ENCODE data around the gene RAB34. TPM values are rescaled to one million over a fixed set of nuclear protein-coding genes. Genes with fewer than 3 reads are reported as not detected.

The RAB34 gene
- total and polyA plus RNA-seq, 9 of the 15 experiments (the other 6 are each of a cell fraction or from before 2014, with no cell fraction given) = 0.07 to 3.8 (median 0.46) TPM; not detected in 1

DNA sequence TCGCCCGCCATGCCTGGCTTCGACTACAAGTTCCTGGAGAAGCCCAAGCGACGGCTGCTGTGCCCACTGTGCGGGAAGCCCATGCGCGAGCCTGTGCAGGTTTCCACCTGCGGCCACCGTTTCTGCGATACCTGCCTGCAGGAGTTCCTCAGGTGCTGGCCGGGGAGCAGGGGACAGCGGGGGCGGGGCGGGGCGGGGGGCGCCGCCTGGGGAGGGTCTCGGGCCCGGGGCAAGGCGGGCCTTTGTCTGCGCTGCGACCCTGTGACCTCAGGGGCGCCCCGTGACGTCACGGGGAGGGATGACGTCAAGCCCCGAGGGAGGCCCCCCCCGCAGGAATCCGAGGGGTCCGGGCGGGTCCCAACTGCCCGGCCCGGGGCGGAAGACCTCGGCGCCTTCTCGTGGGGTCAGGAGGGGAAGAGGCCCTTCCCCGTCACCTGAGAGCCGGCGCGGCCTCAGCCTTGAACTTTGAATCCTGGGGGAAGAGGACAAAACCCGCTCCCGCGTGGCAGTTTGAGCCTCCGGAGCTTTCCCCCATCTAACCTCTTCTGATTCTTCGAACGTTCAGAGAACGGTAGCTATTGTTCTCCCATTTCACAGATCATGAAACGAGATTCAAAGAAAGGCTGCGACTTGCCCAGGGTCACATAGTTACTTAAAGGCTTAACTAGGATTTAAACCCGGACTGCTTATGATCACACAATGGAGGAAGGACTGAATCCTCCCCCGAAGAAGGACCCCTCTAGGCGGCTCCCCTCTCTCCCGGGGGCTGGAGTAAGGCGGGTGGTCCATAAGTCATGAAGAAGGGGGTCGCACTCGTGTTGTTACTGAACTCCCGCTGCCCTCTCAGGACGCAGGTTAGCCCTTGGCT is 26.7 kb upstream of the RAB34 start (continued):
- TF ChIP-seq, protein P1, sequence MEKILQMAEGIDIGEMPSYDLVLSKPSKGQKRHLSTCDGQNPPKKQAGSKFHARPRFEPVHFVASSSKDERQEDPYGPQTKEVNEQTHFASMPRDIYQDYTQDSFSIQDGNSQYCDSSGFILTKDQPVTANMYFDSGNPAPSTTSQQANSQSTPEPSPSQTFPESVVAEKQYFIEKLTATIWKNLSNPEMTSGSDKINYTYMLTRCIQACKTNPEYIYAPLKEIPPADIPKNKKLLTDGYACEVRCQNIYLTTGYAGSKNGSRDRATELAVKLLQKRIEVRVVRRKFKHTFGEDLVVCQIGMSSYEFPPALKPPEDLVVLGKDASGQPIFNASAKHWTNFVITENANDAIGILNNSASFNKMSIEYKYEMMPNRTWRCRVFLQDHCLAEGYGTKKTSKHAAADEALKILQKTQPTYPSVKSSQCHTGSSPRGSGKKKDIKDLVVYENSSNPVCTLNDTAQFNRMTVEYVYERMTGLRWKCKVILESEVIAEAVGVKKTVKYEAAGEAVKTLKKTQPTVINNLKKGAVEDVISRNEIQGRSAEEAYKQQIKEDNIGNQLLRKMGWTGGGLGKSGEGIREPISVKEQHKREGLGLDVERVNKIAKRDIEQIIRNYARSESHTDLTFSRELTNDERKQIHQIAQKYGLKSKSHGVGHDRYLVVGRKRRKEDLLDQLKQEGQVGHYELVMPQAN (IDR thresholded peaks at IDR 0.05; ENCODE audit: borderline replicate concordance) = no peak
- TF ChIP-seq MAFK (IDR thresholded peaks at IDR 0.05; ENCODE audit: low read length) (no peak), NELFE (IDR thresholded peaks at IDR 0.05; ENCODE audit: insufficient read depth, insufficient read length) (peak; percentile 33), ASH1L (IDR thresholded peaks at IDR 0.05; ENCODE audit: borderline replicate concordance, low read depth, partially characterized antibody) (no peak), NR2C1 (IDR thresholded peaks at IDR 0.05) (no peak), NR2C1 (tag; IDR thresholded peaks at IDR 0.05) (peak; percentile 55), MAFF (IDR thresholded peaks at IDR 0.05; ENCODE audit: low read length) (no peak), ZNF444 (CRISPR knock-in tag; IDR thresholded peaks at IDR 0.05) (no peak), ETV6 (IDR thresholded peaks at IDR 0.05; ENCODE audit: borderline replicate concordance in 1 of 2, low read depth in 2 of 2, low read length in 1 of 2) (no peak), ETV6 (CRISPR knock-in tag; IDR thresholded peaks at IDR 0.05; ENCODE audit: borderline replicate concordance) (0 out of 2 replicates have a peak, but pooled peaks have one; percentile 95), RBM14 (IDR thresholded peaks at IDR 0.05; ENCODE audit: borderline replicate concordance, insufficient read depth, low read depth, low read length) (no peak)
- TF ChIP-seq, protein P2, sequence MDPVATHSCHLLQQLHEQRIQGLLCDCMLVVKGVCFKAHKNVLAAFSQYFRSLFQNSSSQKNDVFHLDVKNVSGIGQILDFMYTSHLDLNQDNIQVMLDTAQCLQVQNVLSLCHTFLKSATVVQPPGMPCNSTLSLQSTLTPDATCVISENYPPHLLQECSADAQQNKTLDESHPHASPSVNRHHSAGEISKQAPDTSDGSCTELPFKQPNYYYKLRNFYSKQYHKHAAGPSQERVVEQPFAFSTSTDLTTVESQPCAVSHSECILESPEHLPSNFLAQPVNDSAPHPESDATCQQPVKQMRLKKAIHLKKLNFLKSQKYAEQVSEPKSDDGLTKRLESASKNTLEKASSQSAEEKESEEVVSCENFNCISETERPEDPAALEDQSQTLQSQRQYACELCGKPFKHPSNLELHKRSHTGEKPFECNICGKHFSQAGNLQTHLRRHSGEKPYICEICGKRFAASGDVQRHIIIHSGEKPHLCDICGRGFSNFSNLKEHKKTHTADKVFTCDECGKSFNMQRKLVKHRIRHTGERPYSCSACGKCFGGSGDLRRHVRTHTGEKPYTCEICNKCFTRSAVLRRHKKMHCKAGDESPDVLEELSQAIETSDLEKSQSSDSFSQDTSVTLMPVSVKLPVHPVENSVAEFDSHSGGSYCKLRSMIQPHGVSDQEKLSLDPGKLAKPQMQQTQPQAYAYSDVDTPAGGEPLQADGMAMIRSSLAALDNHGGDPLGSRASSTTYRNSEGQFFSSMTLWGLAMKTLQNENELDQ (CRISPR knock-in tag; IDR thresholded peaks at IDR 0.05; ENCODE audit: borderline replicate concordance) = no peak
- TF ChIP-seq, protein P3, sequence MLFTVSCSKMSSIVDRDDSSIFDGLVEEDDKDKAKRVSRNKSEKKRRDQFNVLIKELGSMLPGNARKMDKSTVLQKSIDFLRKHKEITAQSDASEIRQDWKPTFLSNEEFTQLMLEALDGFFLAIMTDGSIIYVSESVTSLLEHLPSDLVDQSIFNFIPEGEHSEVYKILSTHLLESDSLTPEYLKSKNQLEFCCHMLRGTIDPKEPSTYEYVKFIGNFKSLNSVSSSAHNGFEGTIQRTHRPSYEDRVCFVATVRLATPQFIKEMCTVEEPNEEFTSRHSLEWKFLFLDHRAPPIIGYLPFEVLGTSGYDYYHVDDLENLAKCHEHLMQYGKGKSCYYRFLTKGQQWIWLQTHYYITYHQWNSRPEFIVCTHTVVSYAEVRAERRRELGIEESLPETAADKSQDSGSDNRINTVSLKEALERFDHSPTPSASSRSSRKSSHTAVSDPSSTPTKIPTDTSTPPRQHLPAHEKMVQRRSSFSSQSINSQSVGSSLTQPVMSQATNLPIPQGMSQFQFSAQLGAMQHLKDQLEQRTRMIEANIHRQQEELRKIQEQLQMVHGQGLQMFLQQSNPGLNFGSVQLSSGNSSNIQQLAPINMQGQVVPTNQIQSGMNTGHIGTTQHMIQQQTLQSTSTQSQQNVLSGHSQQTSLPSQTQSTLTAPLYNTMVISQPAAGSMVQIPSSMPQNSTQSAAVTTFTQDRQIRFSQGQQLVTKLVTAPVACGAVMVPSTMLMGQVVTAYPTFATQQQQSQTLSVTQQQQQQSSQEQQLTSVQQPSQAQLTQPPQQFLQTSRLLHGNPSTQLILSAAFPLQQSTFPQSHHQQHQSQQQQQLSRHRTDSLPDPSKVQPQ (CRISPR knock-in tag; IDR thresholded peaks at IDR 0.05; ENCODE audit: borderline replicate concordance) = no peak
- TF ChIP-seq, protein P4, sequence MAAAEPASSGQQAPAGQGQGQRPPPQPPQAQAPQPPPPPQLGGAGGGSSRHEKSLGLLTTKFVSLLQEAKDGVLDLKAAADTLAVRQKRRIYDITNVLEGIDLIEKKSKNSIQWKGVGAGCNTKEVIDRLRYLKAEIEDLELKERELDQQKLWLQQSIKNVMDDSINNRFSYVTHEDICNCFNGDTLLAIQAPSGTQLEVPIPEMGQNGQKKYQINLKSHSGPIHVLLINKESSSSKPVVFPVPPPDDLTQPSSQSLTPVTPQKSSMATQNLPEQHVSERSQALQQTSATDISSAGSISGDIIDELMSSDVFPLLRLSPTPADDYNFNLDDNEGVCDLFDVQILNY (CRISPR knock-in tag; IDR thresholded peaks at IDR 0.05) = peak; percentile 95; the same call in 1 of the 2 replicates
